GM06990 (cell line): ENCODE data around the gene MPND.

ENCODE experiments used
- DNase-seq: peaks from one replicate; pipeline ENCODE4 v3.0.0-alpha.2; 2011; ENCODE audit not compliant: insufficient read length; ENCODE audit errors: extremely low read depth
- H3K27me3 ChIP-seq: replicated peaks from 2 replicates; pipeline ENCODE4 v1.6.0; 2011; ENCODE audit warnings: low read length; ENCODE audit not compliant: control insufficient read depth, insufficient read depth
- H3K36me3 ChIP-seq: 2 replicates; pipeline ENCODE4 v1.5.1; 2011; ENCODE audit warnings: low read length; ENCODE audit not compliant: control insufficient read depth, insufficient read depth
- H3K4me3 ChIP-seq: replicated peaks from 2 replicates; pipeline ENCODE4 v1.5.1; 2011; ENCODE audit warnings: low read depth, mild to moderate bottlenecking, control low read depth, low read length
- CTCF ChIP-seq: IDR thresholded peaks from 2 replicates; pipeline ENCODE4 v1.5.1; 2011; ENCODE audit warnings: low read length, control low read depth, mild to moderate bottlenecking, inconsistent platforms; ENCODE audit not compliant: insufficient read depth, poor library complexity, severe bottlenecking

MPND gene

GRCh38 chr19:4363571-4364304 is 20.4 kb downstream of the MPND start:
- peaks cover 51% of the 10 kb centered on the region for H3K36me3 ChIP-seq
- no peak for TF ChIP-seq CTCF
- H3K4me3 ChIP-seq, result no peak overlapping the region
- peak; percentile 20 for DNase-seq
- no peaks in the 10 kb centered on the region for H3K27me3 ChIP-seq

GRCh38 chr19:4365341-4365740 is 22.0 kb downstream of the MPND start:
- Histone ChIP-seq H3K27me3 (no peaks in the 10 kb centered on the region), H3K4me3 (no peak overlapping the region), H3K36me3 (peaks cover 45% of the 10 kb centered on the region)
- no peak for TF ChIP-seq CTCF
- peak; percentile 15 for DNase-seq

GRCh38 chr19:4365791-4366665 is 22.7 kb downstream of the MPND start:
- H3K36me3 ChIP-seq, result peaks cover 41% of the 10 kb centered on the region

GRCh38 chr19:4366666-4367335 is 23.4 kb downstream of the MPND start:
- Histone ChIP-seq H3K27me3 (no peaks in the 10 kb centered on the region), H3K4me3 (no peak overlapping the region), H3K36me3 (peaks cover 38% of the 10 kb centered on the region)
- no peak for DNase-seq
- no peak for TF ChIP-seq CTCF

More at GRCh38 chr19:4365791-4366665, 22.7 kb downstream of the MPND start:
- DNase-seq, result no peak
- Histone ChIP-seq H3K4me3 (no peak overlapping the region), H3K27me3 (no peaks in the 10 kb centered on the region)
- TF ChIP-seq CTCF, result no peak

GRCh38 chr19:4367336-4367723 is 24.0 kb downstream of the MPND start:
- H3K36me3 ChIP-seq, result peaks cover 34% of the 10 kb centered on the region
- no peaks in the 10 kb centered on the region for H3K27me3 ChIP-seq
- H3K4me3 ChIP-seq, result no peak overlapping the region
- no peak for DNase-seq
- no peak for TF ChIP-seq CTCF
